Tibial artery (tissue), 4 donors: Measurements from ENCODE around the gene SHISA9.

Experiments
- DNase-seq, 2 donors: peaks; one replicate each; pipeline ENCODE4 v3.0.0-alpha.2; 2019
- H3K27ac ChIP-seq, 2 donors: fragments of 200-600 bp; sonication (generic) in 1 of 2; 1 replicate in 1 of 2; 2 replicates in 1 of 2; pipeline ENCODE4 v1.5.1; 2018 to 2019; ENCODE audit warnings: mild to moderate bottlenecking in 1 of 2
- H3K27me3 ChIP-seq, 2 donors: fragments of 200-600 bp; sonication (generic) in 1 of 2; one replicate each; pipeline versions ENCODE4 v1.5.1 to v1.6.0; 2016 to 2019
- H3K36me3 ChIP-seq, 3 donors: fragments of 200-600 bp; sonication (generic) in 2 of 3; one replicate each; pipeline ENCODE4 v1.5.1; 2016 to 2019; ENCODE audit warnings: mild to moderate bottlenecking in 2 of 3
- H3K4me1 ChIP-seq, 4 donors: fragments of 200-600 bp; sonication (generic) in 2 of 4; 1 replicate in 3 of 4; 2 replicates in 1 of 4; pipeline ENCODE4 v1.5.1; 2016 to 2019
- H3K4me3 ChIP-seq, 2 donors: fragments of 200-600 bp; sonication (generic) in 1 of 2; 1 replicate in 1 of 2; 2 replicates in 1 of 2; pipeline ENCODE4 v1.5.1; 2018 to 2019; ENCODE audit warnings: mild to moderate bottlenecking in 2 of 2
- H3K9me3 ChIP-seq, 3 donors: fragments of 200-600 bp; sonication (generic) in 1 of 3; one replicate each; pipeline ENCODE4 v1.5.1; 2016 to 2019
- CTCF ChIP-seq, 2 experiments: fragments of 200-600 bp in 1 of 2; fragments of 450-650 bp in 1 of 2; IDR thresholded peaks; one replicate each; pipeline ENCODE4 v1.5.1; 2017 to 2019; ENCODE audit warnings: antibody characterized with exemption in 2 of 2, mild to moderate bottlenecking in 1 of 2, moderate library complexity in 1 of 2
- intact Hi-C: fragments of 100-400 bp; cut with DNase I; formaldehyde crosslinking; loops from one replicate; pipeline ENCODE4 v1.15.0; 2023; ENCODE audit warnings: low total_unique reads

SHISA9 gene

GRCh38 chr16:13155377-13155776 is 254.0 kb downstream of the SHISA9 start:
- no peak for DNase-seq
- intact Hi-C loops = no loop called here
- no peak for TF ChIP-seq CTCF (IDR thresholded peaks at IDR 0.05)
- Histone ChIP-seq H3K27me3 (no peaks in the 10 kb centered on the region), H3K9me3 (no peaks in the 10 kb centered on the region), H3K36me3 (no peaks in the 10 kb centered on the region), H3K4me3 (no peak overlapping the region), H3K4me1 (no peaks in the 10 kb centered on the region), H3K27ac (no peak overlapping the region)

- no peak for DNase-seq
- Histone ChIP-seq H3K4me1 (no peaks in the 10 kb centered on the region), H3K27me3 (no peaks in the 10 kb centered on the region), H3K4me3 (no peak overlapping the region), H3K9me3 (no peaks in the 10 kb centered on the region), H3K36me3 (no peaks in the 10 kb centered on the region), H3K27ac (no peak overlapping the region)
- TF ChIP-seq CTCF (IDR thresholded peaks at IDR 0.05) = no peak
- intact Hi-C loops = no loop called here
These were observed 254.4 kb downstream of the SHISA9 start for GRCh38 chr16:13155780-13156179.

- no peak for DNase-seq
- H3K4me3 ChIP-seq = no peak overlapping the region
- H3K36me3 ChIP-seq = no peaks in the 10 kb centered on the region
- no peaks in the 10 kb centered on the region for H3K9me3 ChIP-seq
- H3K27ac ChIP-seq = no peak overlapping the region
- TF ChIP-seq CTCF (IDR thresholded peaks at IDR 0.05) = no peak
- no peaks in the 10 kb centered on the region for H3K27me3 ChIP-seq
- intact Hi-C loops = no loop called here
- no peaks in the 10 kb centered on the region for H3K4me1 ChIP-seq
These were observed 255.7 kb downstream of the SHISA9 start for GRCh38 chr16:13157082-13157481.

GRCh38 chr16:13158427-13158826 is 257.0 kb downstream of the SHISA9 start:
- no peak for TF ChIP-seq CTCF (IDR thresholded peaks at IDR 0.05)
- no peaks in the 10 kb centered on the region for H3K9me3 ChIP-seq
- intact Hi-C loops = no loop called here
- H3K4me1 ChIP-seq = no peaks in the 10 kb centered on the region
- H3K27ac ChIP-seq = no peak overlapping the region
- DNase-seq = no peak
- no peaks in the 10 kb centered on the region for H3K27me3 ChIP-seq
- no peaks in the 10 kb centered on the region for H3K36me3 ChIP-seq
- no peak overlapping the region for H3K4me3 ChIP-seq

DNA sequence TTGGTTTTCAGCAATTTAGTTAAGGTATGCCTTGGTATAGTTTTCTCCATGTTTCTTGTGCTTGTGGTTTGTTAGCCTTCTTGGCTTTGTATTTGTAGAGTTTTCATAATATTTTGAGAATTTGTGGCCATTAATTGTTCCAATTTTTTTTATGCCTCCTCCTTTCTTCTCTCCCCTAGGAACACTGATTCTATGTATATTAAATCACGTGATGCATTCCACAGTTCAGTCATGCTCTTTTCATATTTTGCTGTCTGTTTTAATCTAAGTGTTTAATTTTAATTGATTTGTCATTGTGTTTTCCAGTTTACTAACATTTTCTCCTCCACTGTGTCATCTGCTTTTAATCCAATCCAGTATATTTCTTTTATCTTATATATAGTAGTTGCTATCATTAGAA is 263.6 kb downstream of the SHISA9 start:
- no peak for TF ChIP-seq CTCF (IDR thresholded peaks at IDR 0.05)
- no peak for DNase-seq
- no peak overlapping the region for H3K27ac ChIP-seq
- intact Hi-C loops = no loop called here
- H3K4me1 ChIP-seq = no peaks in the 10 kb centered on the region
- no peaks in the 10 kb centered on the region for H3K9me3 ChIP-seq
- no peaks in the 10 kb centered on the region for H3K27me3 ChIP-seq
- H3K36me3 ChIP-seq = no peaks in the 10 kb centered on the region
- no peak overlapping the region for H3K4me3 ChIP-seq

- Histone ChIP-seq H3K4me1 (no peaks in the 10 kb centered on the region), H3K27ac (no peak overlapping the region), H3K36me3 (no peaks in the 10 kb centered on the region), H3K4me3 (no peak overlapping the region), H3K9me3 (no peaks in the 10 kb centered on the region), H3K27me3 (no peaks in the 10 kb centered on the region)
- DNase-seq = no peak
- no peak for TF ChIP-seq CTCF (IDR thresholded peaks at IDR 0.05)
- intact Hi-C loops = no loop called here
These were observed 266.7 kb downstream of the SHISA9 start for GRCh38 chr16:13168091-13168572.
